HG03103 (cell line): Measurements from ENCODE around the gene SAT2.
"Not testable (repeated sequence)": the region's sequence is repeated elsewhere in the genome, so short reads cannot be mapped to it uniquely, and the experiment has no call there.

Source experiments
- ATAC-seq: cut with Tn5 transposase; IDR thresholded peaks from one replicate; pipeline ENCODE4 v1.9.1; 2021; ENCODE audit warnings: low read depth; ENCODE audit not compliant: unreplicated experiment

The SAT2 gene

DNA sequence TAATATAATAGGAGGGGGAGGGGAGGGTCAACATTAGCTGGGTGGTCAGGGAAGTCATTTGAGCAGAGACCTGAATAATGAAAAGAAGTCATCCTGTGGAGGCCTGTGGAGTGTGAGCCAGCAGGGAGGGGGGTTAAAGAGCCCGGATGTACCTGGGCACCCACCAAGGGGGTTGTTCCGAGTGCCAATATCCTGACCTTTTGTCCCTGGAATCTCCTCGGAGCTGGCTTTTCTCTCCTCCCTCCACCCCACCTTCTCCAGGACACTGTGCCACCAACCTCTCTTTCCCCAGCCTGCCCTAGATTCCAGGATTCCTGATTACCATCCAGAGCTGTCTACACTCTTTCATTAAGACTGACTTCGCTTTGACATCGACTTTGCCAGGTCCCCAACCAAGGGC, 8.5 kb upstream of the SAT2 start:
- ATAC-seq = no peak

DNA sequence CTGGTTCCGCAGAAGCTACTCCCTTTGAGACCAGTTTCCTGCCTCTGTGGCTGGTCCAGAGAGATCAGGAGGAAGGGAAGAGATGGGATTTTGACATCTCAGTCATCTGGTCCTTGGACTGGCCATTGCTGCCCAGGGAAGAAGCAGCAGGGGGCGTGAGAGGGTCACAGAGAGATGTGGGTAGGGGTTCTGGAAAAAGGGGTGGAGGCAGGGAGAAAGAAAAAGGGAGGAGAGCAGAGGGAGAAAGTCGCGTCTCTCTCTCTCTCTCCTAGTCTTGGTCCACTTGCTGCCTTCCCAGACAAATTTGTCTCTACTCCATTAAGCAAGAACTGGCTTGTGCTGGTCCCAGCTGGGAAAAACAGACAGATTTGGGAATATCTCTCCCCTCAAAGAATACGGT, 6.8 kb upstream of the SAT2 start:
- no peak for ATAC-seq

DNA sequence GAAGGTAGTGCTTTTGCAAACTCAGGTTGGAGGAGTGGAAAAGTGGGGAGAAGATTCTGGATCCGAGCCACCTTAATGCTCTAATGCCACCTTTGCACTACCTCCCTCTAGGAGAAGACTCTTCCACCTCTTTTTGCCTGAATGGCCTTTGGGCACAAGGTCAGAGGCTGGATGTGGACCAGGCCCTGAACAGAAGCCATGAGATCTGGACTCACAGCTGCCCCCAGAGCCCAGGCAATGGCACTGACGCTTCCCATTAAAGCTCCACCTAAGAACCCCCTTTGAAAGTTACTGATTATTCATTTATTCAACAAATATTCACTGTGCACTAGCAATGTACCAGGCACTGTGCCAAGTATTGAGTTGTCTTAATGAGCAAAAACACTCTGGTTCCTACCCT, 5.5 kb upstream of the SAT2 start:
- no peak for ATAC-seq

DNA sequence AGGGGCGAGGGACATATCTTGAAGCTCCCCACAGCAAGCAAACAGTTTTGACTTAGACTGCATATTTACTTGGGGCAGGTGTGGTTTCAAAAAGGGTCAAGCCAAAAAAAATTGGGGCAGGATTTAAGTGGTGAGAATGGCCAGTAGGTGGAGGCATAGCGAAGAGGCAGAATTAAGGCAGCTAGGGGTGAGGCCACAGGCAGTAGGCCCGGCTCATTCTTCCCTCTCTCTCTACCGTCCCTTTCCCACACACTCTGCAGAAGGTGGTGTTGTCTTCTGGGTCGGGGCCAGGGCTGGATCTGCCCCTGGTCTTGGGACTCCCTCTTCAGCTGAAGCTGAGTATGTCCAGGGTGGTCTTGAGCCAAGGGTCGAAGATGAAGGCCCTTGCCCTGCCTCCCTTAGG, 4.9 kb upstream of the SAT2 start:
- no peak for ATAC-seq

DNA sequence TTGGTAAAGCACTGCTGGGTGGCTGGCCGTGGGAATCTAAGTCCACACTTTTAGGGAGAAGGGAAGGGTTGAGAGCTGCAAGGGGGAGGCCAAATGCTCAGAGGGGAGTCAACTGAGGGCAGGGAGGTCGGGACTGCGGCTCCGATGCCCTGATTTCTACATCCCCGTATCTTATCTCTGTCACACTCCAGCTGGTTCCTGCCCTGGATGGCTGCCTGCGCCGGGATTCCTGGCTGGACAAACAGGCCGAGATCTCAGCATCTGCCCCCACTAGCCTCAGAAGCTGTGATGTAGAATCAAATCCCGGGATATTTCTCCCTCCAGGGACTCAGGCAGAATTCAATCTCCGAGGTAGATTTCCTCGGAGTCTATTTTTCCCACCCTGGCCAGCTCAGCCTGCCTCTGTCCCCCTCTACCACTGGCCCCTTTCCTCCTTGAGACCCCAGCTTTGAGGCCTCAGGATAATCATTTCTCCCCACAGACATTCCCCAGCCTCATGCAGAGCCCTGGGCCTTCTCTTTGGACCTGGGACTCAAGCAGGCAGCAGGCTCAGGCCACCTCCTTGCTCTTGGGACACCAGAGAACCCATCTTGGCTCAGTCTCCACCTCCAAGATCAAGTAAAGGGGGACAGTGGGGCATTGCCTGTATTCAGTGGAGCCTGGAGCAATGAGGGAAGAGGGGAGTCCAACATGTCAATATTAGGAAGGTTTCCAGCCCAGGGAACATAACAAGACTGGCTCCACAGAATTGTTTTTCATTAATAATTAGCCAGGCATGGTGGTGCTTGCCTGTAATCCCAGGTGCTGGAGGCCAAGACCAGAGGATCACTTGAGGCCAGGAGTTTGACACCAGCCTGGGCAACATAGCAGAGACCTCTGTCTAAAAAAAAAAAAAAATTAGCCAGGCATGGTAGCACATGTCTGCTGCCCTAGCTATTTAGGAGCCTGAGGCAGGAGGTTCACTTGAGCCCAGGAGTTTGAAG, 4.1 kb upstream of the SAT2 start:
- no peak for ATAC-seq

DNA sequence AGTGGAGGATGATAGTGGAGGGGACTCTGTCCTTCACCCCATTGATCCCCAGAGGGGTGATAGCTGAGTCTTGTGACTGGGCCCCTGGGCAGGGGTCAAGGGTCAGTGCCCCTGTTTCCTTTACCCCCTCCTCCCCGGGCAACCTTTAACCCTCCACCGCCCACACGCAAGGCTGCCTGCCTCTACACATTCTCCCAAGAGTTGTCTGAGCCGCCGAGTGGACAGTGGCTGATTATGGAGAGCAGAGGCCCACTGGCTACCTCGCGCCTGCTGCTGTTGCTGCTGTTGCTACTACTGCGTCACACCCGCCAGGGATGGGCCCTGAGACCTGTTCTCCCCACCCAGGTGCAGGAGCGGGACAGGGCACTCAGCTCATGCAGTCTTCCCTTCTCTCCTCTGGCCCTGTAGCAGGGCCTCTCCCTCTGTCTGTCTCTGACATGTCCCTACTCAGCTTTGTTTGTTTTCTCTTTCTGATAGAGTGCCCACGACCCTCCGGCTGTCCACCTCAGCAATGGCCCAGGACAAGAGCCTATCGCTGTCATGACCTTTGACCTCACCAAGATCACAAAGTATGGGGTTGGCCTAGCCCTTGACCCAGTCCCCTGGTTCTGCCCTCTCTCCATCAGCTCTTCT, 2.4 kb upstream of the SAT2 start, which contains the start of gene SHBG:
TSS of gene SHBG (plus strand) at position 197 of the 633 bp plus-strand sequence. CDS start at position 235, 38 bp downstream.
- no peak for ATAC-seq

DNA sequence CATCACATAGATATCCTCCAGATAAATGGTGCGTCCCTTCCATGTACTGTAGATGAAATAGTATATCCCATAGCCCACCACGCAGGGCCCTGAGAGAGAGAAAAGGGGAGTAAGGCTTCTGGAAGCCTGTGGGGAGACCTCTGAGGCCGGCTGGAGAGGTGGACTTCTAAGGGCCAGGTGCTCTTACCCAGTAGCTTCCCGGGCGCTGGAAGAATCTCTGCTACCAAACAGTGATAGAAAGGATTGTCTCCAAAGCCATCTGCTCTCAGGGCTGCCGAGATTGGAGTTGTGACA, 718 bp downstream of the SAT2 start:
- no peak for ATAC-seq

DNA sequence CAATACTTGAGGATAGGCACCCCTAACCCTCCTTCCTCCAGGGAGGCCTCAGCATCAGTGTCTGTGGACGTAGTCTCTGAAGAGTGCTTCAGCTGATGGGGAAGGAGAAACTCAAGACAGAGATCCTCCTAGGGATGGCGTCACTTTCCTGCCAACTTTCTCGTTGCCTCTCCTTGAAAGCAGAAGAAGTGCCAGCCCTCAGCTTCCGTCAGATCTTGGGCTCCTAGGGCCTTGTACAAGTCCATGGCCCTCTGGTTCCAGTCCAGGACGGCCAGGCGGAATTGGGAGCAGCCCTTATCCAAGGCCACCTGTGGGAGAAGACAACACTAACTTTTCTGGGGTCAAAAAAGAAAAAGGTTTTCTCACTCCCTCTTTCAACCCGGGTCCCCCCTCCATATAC, 1.3 kb downstream of the SAT2 start:
- ATAC-seq = no peak

DNA sequence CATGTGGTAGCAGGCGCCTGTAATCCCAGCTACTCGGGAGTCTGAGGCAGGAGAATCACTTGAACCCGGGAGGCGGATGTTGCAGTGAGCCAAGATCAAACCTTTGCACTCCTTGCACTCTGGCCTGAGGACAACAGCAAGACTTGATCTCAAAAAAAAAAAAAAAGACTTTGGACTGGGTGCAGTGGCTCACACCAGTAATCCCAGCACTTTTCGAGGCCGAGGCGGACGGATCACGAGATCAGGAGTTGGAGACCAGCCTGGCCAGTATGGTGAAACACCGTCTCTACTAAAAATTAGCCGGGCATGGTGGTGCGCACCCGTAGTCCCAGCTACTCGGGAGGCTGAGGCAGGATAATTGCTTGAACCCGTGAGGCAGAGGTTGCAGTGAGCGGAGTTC, 1.9 kb downstream of the SAT2 start:
- not testable (repeated sequence) for ATAC-seq

DNA sequence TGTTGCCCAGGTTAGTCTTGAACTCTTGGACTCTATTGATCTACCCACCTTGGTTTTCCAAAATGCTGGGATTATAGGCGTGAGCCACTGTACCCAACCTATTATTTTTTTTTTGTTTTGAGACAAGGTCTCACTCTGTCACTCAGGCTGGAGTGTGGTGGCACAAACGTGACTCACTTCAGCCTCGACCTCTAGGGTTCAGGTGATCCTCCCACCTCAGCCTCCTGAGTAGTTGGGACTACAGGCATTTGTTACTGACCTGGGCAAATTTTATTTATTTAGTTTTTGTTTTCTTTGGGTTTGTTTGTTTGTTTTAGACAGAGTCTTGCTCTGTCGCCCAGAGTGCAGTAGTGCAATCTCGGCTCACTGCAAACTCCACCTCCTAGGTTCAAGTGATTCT, 4.0 kb downstream of the SAT2 start:
- ATAC-seq = no peak

DNA sequence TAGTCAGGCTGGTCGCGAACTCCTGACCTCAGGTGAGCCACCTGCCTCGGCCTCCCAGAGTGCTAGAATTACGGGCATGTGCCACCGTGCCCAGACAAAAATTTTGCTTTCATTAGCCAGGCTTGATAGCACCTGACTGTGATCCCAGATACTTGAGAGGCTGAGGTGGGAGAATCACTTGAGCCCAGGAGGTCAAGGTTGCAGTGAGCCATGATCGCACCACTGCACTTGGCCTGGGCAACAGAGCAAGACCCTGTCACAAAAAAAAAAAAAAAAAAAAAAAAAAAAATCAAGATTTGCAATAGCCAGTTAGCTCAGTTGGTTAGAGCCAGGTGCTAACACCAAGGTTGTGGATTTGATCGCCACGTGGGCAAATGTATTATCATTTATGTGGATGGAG, 6.8 kb downstream of the SAT2 start:
- ATAC-seq = no peak

DNA sequence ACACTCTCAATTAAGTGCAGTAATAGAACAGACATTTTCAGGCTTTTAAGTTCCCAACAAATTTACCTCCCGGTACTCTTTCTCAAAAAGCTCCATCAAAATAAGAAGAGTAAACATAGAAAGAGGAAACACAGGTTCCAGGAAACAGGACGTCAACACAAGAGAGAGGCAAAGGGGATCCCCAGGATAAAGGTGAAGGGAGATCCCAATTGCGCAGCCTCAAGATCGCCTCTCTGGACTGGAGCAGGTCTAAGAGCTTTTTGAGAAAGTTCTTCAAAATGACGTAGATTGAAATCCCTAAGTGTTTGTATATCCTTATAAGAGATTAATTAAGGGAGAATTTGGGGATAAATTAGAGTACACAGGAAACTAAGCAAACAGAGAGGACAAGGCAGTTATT, 9.0 kb downstream of the SAT2 start:
- ATAC-seq = no peak

DNA sequence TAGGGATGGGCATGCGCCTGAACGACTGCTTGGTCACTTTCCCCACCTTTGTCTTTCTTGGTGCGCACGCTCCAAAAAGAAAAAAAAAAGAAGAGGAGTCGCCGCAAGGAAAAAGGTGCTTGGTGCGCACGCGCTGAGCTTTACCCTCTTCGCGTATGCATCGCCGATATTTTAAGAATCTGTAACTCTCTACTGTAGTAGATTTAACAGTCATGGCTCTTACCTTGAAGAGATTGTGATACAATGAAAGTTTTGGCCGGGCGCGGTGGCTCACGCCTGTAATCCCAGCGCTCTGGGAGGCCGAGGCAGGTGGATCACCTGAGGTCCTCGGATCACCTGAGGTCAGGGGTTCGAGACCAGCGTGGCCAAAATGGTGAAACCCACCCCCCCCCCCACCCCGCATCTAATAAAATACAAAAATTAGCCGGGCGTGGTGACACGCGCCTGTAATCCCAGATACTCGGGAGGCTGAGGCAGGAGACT, 12.3 kb downstream of the SAT2 start:
- ATAC-seq = no peak

DNA sequence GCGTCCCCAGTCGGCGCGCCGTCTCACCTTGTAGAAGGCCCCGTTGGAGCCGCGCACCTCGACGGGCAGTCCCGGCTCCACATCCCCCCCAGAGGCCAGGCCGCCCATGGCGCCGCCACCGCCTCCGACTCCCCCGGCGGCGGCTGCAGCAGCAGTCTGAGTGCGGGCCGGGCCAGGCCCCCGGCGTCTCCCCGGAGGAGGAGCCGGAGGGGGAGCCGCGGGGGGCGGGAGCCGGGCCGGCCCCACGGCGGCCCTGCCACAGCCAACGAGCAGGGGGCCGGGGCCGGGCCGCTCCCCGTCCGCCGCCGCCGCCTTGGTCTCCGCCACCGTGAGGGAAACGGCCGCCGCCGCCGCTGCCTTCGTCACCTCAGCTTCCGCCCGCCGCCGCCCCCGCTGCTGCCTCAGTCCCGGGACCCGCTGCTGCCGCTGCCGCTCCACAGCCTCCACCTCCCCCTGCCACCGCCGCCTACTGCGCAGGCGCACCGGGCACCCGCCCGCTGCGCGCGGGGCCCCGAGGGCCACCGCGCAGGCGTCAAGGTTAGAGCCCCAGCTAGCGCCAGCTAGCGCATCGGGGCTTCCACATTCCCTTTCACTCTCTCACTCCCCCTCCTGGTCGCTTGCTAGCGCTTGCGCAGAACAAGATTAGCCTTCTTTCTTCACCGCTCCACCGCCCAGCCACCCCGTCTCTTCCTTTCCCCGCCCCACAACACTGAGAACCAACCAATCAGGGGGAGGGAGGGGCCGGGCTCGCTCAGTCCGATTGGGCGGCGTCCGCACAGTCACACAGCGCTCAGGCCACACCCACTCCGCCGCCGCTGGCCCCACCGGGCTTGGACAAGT, 13.0 kb downstream of the SAT2 start, which contains the start of gene FXR2:
TSS of gene FXR2 (minus strand) at position 473 of the 840 bp plus-strand sequence. CDS start at position 108, 365 bp downstream.
- ATAC-seq = peak; percentile 79

DNA sequence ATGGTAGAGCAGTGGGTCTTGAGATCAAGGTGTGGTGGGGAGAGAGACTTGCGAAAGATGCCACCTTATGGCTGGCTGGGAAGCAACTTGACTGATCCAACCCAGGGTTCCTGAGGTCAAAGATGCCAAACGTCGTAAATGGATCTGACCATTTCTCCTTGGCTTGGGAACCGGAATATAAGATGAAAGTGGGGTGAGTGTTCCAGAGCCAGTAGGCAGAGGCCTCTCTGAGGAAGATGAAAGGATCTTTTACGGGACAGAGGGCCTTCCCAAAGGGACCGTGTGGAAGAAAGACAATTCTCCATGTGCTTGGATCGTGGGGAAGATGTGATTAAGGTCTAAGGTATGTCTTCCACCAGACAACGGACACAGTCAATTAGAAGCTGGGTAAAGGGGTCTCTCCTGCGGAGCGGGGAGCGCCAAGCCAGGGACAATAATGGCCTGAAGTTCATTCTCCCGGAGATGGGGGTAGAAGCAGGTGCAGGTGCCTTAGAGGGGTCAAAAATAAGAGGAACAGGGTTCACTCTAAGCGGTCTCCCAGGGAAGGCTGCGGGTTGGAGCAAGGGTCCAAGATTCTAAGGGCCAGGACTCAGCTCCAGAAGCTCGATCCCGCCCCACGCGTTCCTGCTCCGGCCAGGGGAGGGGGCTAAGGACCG, 13.7 kb downstream of the SAT2 start:
- ATAC-seq = no peak

DNA sequence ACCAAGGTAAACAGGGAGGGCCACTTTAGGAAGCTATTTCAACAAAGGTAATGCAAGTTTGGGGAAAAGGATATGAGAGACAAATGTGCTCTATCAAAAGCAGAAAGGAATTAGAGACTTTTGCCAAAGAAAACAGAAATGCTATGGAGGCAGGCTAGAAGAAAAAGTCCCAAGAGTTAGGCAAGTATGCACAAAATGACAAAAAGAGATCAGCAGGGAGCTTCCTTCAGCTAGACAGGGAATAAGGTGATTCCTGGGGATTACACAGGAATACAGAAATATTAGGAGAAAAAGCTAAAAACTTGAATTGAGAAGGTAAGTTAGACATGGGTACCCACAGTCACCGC, 15.4 kb downstream of the SAT2 start:
- no peak for ATAC-seq

DNA sequence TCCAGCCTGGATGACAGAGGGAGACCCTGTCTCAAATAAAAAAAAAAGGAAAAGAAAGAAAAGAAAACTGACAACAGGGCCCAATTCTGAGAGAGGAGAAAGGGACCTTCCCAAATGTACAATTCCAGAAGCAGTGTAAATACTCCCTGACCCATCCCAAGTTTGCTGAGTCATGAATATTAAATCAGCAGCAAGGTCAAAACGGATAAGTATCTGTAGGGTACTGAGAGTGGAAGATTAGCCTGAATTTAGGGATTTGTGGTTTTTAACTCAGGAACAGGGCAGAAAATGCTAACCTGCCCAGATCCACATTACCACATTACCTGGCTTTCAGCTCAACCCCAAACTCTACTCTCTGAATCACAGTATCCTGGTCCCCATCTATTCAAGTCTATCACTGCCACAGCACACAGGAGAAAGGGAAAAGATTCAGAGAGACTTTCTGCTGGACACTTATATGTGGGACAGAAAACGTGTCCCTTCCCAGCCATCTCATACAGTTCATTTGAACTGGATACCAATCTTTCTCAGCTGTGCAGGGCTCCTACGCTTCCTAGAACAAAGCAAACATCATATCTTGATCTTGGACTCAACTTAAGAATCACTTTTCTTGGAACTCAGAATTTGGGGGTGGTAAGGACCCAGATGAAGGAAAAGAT, 15.9 kb downstream of the SAT2 start:
- ATAC-seq = no peak

DNA sequence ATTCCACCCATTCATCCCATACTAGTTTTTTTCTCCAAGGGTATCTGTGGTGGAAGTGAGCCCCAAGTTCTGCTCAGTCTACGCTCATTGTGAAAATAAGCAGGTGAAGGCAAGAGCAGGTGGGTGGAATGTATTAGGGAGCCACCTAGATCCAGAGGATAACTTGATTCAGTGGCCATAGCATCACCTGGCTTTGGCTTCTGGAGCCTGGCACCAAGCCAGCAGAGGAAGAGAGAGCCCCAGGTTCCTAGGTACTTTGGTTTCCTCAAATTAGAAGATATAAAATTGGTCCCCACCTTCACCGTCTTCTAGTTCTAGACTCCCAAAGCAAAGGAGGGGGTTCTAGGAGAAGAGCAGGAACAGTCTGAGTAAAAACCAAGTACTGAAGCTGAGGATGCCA, 17.0 kb downstream of the SAT2 start:
- ATAC-seq = no peak

DNA sequence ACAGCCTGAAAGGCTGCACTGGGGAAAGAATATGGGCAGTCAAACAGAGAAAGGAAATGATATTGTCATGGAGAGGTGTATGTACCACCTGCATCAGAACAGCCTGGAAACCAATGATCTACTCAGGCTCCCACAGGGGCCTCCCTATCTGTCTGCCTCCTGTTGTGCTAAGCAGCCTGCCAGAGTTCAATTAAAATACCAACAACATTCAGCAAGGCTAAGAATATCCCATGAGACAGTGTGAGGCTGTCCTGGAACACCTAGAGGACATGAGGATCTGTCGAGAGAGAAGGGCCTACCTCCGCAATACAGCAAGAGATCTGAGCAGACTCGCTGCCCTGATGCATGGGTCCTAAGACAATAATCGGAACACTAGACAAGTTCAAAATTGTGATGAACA, 21.3 kb downstream of the SAT2 start:
- ATAC-seq = no peak

DNA sequence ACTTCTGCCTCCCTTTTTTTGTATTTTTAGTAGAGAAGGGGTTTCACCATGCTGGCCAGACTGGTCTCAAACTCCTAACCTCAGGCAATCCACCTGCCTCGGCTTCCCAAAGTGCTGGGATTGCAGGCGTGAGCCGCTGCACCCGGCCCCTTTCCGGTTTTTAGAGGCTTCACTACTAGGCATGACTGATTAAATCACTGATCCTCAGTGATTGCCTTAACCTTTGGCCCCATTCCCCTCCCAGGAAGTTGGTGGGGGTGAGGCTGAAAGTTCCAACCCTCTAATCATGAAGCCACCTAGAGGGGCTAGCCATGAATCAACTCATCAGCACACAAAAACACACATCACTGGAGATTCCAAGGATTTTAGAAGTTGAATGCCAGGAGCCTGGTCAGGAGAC, 30.1 kb downstream of the SAT2 start:
- ATAC-seq = not testable (repeated sequence)
